ENCODE results near the gene SSH2. TPM values are rescaled to one million over a fixed set of nuclear protein-coding genes. Genes with fewer than 3 reads are reported as not detected.
A peak's percentile ranks its signal among the peaks of the same experiment; 100 is the strongest.

Gene SSH2
- total and polyA plus RNA-seq, 9 of the 15 experiments (the other 6 are each of a cell fraction or from before 2014, with no cell fraction given) = 3.9 to 16.1 (median 10.2) TPM

DNA sequence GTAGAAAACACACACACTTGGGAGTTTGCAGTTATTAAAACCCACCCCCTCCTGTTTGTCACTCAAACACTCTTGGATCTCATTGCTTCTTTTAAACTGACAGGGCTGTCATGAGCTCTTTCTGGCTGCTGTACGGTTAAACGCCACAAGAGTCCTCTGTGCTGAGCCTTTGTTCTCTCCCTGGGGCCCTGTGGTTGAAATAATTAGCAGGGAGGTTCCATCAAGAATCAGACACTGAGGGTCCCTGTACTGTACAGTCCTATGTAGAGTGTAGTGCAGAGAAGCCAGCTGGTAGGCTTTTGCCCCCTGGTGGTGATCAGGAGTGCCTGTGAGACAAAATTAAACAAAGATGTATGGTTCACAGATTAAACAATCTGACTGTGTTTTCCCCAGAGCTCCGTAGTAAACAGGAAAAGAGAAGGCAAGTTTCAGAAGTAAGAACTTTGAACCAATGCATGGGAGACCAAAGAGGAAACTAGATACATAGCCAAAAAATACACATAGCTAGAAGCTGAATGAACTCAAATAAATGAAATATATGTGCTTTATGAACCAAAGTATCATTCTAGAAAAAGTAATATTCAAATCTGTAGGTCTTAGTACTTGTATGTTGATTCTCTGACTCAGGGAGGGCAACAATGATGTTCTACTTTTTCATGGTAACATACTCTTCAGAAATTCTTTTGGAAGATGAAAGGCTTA lies 1.4 kb upstream of the SSH2 start:
- intact Hi-C loops (cut with micrococcal nuclease) = loop anchor here (1.0 to 5.0 kb wide), 6 partner anchors 64 to 292 kb away; no protein-coding TSS in a partner anchor
- TF ChIP-seq RAD21 (CRISPR knock-in tag; conservative IDR thresholded peaks at IDR 0.05 in 1 of 2, IDR thresholded peaks at IDR 0.05 in 1 of 2) (peak; percentile 71 to 91), XRCC5 (IDR thresholded peaks at IDR 0.05; ENCODE audit: low read depth, low read length) (peak; percentile 49; the same call in 1 of the 2 replicates), ZBTB17 (CRISPR knock-in tag; IDR thresholded peaks at IDR 0.05) (no peak), NFIX (CRISPR knock-in tag; IDR thresholded peaks at IDR 0.05; ENCODE audit: low read depth) (no peak), RCOR1 (IDR thresholded peaks at IDR 0.05; ENCODE audit: borderline replicate concordance in 1 of 2, low read depth in 2 of 2, low read length in 2 of 2) (0 out of 4 replicates have a peak, but pooled peaks of 1 of the 2 experiments have one; percentile 6), FOXA1 (IDR thresholded peaks at IDR 0.05; ENCODE audit: borderline replicate concordance) (no peak), RUNX1 (IDR thresholded peaks at IDR 0.05; ENCODE audit: low read depth) (no peak), ZNF436 (CRISPR knock-in tag; IDR thresholded peaks at IDR 0.05) (no peak), SREBF2 (CRISPR knock-in tag; IDR thresholded peaks at IDR 0.05) (no peak), MYBL2 (IDR thresholded peaks at IDR 0.05; ENCODE audit: low read depth) (peak; percentile 73), MYBL2 (CRISPR knock-in tag; IDR thresholded peaks at IDR 0.05; ENCODE audit: borderline replicate concordance) (no peak)

More for the DNA sequence above, 1.4 kb upstream of the SSH2 start:
- H3K36me3 ChIP-seq (ENCODE audit: control insufficient read depth, insufficient read depth, low read length) = no peaks in the 10 kb centered on the region
- no peak overlapping the region; the same call in 1 of the 2 replicates for H3K4me3 ChIP-seq
- no peak overlapping the region for H3K27ac ChIP-seq (ENCODE audit: extremely low read depth, low read depth, low read length)
- WGBS (ENCODE audit: insufficient coverage, low coverage, missing lambda C conversion rate) = 0% methylated on average over 3 of the region's 3 CpGs
- no TSS peak for BruUV-seq (replicated peaks)
- peak overlapping the region; percentile 98 for H2AFZ ChIP-seq (ENCODE audit: low read depth, low read length)
- no peaks in the 10 kb centered on the region for H3K27me3 ChIP-seq (ENCODE audit: control insufficient read depth in 2 of 2, insufficient read depth in 2 of 2, low read length in 2 of 2)
- H3K4me2 ChIP-seq (ENCODE audit: insufficient read depth, low read length) = peak overlapping the region; percentile 100
- H3K79me2 ChIP-seq (ENCODE audit: control insufficient read depth, insufficient read depth, low read length) = peaks cover 35% of the 10 kb centered on the region
- H3K9me3 ChIP-seq (replicated peaks; ENCODE audit: control insufficient read depth, insufficient read depth, low read depth, low read length) = no peaks in the 10 kb centered on the region
- POLR2A ChIA-PET = interaction anchor here (0.6 to 2.9 kb wide), 6 partner anchors 17 to 292 kb away, joined by 3 to 9 read pairs (median 4); no protein-coding TSS in a partner anchor
- H4K20me1 ChIP-seq (replicated peaks; ENCODE audit: control insufficient read depth, insufficient read depth, low read length) = no peaks in the 10 kb centered on the region
- in situ Hi-C loops (cut with MboI) = loop anchor here (5.0 kb wide), 1 partner anchor 289 kb away; no protein-coding TSS in a partner anchor
- H3K4me1 ChIP-seq (replicated peaks in 1 of 2; ENCODE audit: control insufficient read depth in 2 of 2, insufficient read depth in 2 of 2, low read length in 2 of 2) = peaks cover 4 to 7% of the 10 kb centered on the region in 2 experiments; a peak in 3 of 5 replicates
- DNase-seq (ENCODE audit: extremely low read depth in 1 of 4, low spot score in 3 of 4) (peak; percentile 44 to 83 (median 54)), ATAC-seq (peak; percentile 75), FAIRE-seq (peak; percentile 71)
- CTCF ChIA-PET (ENCODE audit: low intra/inter-chr PET ratio) = interaction anchor here (0.5 to 4.1 kb wide), 8 partner anchors 12 to 351 kb away, joined by 3 to 62 read pairs (median 4); no protein-coding TSS in a partner anchor
- H3K9ac ChIP-seq (ENCODE audit: insufficient read depth in 1 of 2, low read depth in 2 of 2, low read length in 2 of 2) = peak overlapping the region in 1 of 2 experiments; percentile 85; a peak in 1 of 4 replicates
- no peaks in the 10 kb centered on the region for H3K9me1 ChIP-seq (ENCODE audit: control insufficient read depth, insufficient read depth, low read length)
